ENCODE results near the gene ANKRD6. TPM values are rescaled to one million over a fixed set of nuclear protein-coding genes. Genes with fewer than 3 reads are reported as not detected.

Gene ANKRD6
- total and polyA plus RNA-seq, 2 donors (not counting 3 experiments of a cell fraction or from before 2014, with no cell fraction given) = 3.4 to 9.6 TPM

GRCh38 chr6:89643406-89643805 lies 210.5 kb downstream of the ANKRD6 start:
- Histone ChIP-seq H2AFZ (ENCODE audit: low read depth, low read length) (no peak overlapping the region), H3K27me3 (ENCODE audit: control insufficient read depth in 2 of 2, insufficient read depth in 2 of 2, low read length in 2 of 2) (no peaks in the 10 kb centered on the region), H3K4me3 (replicated peaks in 1 of 3; ENCODE audit: insufficient read depth in 1 of 3, low read depth in 1 of 3, low read length in 3 of 3) (no peak overlapping the region), H3K4me1 (ENCODE audit: control insufficient read depth, extremely low read depth, insufficient read depth, low read length) (peaks cover 6% of the 10 kb centered on the region), H3K36me3 (ENCODE audit: control insufficient read depth in 2 of 2, extremely low read depth in 1 of 2, insufficient read depth in 2 of 2, low read length in 2 of 2) (peaks cover 16 to 21% of the 10 kb centered on the region in 2 experiments), H3K4me2 (ENCODE audit: insufficient read depth, low read length) (no peak overlapping the region), H3K27ac (ENCODE audit: insufficient read depth, low read depth, low read length) (no peak overlapping the region), H3K9ac (replicated peaks; ENCODE audit: extremely low read depth, insufficient read depth, low read length) (no peak overlapping the region), H4K20me1 (replicated peaks; ENCODE audit: control insufficient read depth, extremely low read depth, insufficient read depth, low read length) (no peaks in the 10 kb centered on the region), H3K9me3 (replicated peaks; ENCODE audit: control insufficient read depth, insufficient read depth, low read length) (no peaks in the 10 kb centered on the region), H3K79me2 (ENCODE audit: control insufficient read depth, insufficient read depth, low read length) (peaks cover 1% of the 10 kb centered on the region), H3K9me1 (replicated peaks; ENCODE audit: control insufficient read depth, extremely low read depth, insufficient read depth, low read length) (no peaks in the 10 kb centered on the region)
- FAIRE-seq = no peak
- BruUV-seq (replicated peaks) = no TSS peak
- ChIA-PET CTCF (no interaction called here), POLR2A (no interaction called here)
- dilution Hi-C loops (cut with MboI; ENCODE audit: extremely low pct_ligation_motif_present, low sequenced_read_pairs) (no loop called here), intact Hi-C loops (cut with micrococcal nuclease) (no loop called here)
- TF ChIP-seq JUN (IDR thresholded peaks at IDR 0.05; ENCODE audit: borderline replicate concordance, insufficient read depth, insufficient read length, low read depth) (no peak), MYC (IDR thresholded peaks at IDR 0.05; ENCODE audit: low read depth, low read length) (no peak), POLR2AphosphoS5 (IDR thresholded peaks at IDR 0.05; ENCODE audit: insufficient read depth, low read depth, low read length) (no peak), GATA2 (IDR thresholded peaks at IDR 0.05; ENCODE audit: insufficient read depth, insufficient read length, low read depth, low read length) (no peak), EZH2 (IDR thresholded peaks at IDR 0.05; ENCODE audit: borderline replicate concordance, low read depth, low read length, severe bottlenecking) (no peak), POLR2A (IDR thresholded peaks at IDR 0.05; ENCODE audit: low read depth, low read length) (no peak), FOS (IDR thresholded peaks at IDR 0.05; ENCODE audit: borderline replicate concordance, insufficient read depth, low read length) (no peak)
- TF ChIP-seq, protein P1, sequence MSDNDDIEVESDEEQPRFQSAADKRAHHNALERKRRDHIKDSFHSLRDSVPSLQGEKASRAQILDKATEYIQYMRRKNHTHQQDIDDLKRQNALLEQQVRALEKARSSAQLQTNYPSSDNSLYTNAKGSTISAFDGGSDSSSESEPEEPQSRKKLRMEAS (IDR thresholded peaks at IDR 0.05; ENCODE audit: insufficient read depth, insufficient read length) = no peak
- TF ChIP-seq, protein P2, sequence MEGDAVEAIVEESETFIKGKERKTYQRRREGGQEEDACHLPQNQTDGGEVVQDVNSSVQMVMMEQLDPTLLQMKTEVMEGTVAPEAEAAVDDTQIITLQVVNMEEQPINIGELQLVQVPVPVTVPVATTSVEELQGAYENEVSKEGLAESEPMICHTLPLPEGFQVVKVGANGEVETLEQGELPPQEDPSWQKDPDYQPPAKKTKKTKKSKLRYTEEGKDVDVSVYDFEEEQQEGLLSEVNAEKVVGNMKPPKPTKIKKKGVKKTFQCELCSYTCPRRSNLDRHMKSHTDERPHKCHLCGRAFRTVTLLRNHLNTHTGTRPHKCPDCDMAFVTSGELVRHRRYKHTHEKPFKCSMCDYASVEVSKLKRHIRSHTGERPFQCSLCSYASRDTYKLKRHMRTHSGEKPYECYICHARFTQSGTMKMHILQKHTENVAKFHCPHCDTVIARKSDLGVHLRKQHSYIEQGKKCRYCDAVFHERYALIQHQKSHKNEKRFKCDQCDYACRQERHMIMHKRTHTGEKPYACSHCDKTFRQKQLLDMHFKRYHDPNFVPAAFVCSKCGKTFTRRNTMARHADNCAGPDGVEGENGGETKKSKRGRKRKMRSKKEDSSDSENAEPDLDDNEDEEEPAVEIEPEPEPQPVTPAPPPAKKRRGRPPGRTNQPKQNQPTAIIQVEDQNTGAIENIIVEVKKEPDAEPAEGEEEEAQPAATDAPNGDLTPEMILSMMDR (IDR thresholded peaks at IDR 0.05; ENCODE audit: extremely low read depth in 1 of 2, insufficient read depth in 1 of 2, low read depth in 1 of 2, low read length in 2 of 2) = no peak
- DNase-seq (ENCODE audit: low read depth, low spot score) = no peak
